ENCODE results near the gene COP1. TPM values are rescaled to one million over a fixed set of nuclear protein-coding genes. Genes with fewer than 3 reads are reported as not detected.

Gene COP1
- total and polyA plus RNA-seq, 10 of the 15 experiments (the other 5 are each of a cell fraction or from before 2014, with no cell fraction given), result 17.7 to 49.9 (median 38.7) TPM

GRCh38 chr1:175918364-175918801 is 288.7 kb downstream of the COP1 start:
- 97% methylated on average over 2 of the region's 2 CpGs for WGBS (ENCODE audit: insufficient coverage, insufficient replicate concordance, low lambda C conversion rate, missing lambda C conversion rate)
- H3K4me3 ChIP-seq, result no peak overlapping the region
- no peaks in the 10 kb centered on the region for H4K20me1 ChIP-seq (ENCODE audit: control insufficient read depth, insufficient read depth)
- in situ Hi-C loops (cut with MboI), result no loop called here
- no peak overlapping the region for H2AFZ ChIP-seq (ENCODE audit: control insufficient read depth, low read depth, low read length)
- H3K9me3 ChIP-seq (replicated peaks; ENCODE audit: control insufficient read depth, insufficient read depth, low read length), result no peaks in the 10 kb centered on the region
- BruUV-seq (replicated peaks), result no TSS peak
- no peaks in the 10 kb centered on the region for H3K27me3 ChIP-seq (replicated peaks in 1 of 2; ENCODE audit: control insufficient read depth in 2 of 2, insufficient read depth in 2 of 2, low read length in 1 of 2)
- no peaks in the 10 kb centered on the region for H3K36me3 ChIP-seq (ENCODE audit: control insufficient read depth in 2 of 2, insufficient read depth in 2 of 2, low read length in 1 of 2)
- intact Hi-C loops (cut with micrococcal nuclease; ENCODE audit: unreplicated experiment), result no loop called here
- no peak overlapping the region for H3K27ac ChIP-seq (ENCODE audit: control insufficient read depth, insufficient read depth)
- no peak for FAIRE-seq
- POLR2A ChIA-PET, result no interaction called here
- no peak for DNase-seq (ENCODE audit: low read depth, low spot score)
- no peaks in the 10 kb centered on the region for H3K79me2 ChIP-seq (ENCODE audit: control insufficient read depth, insufficient read depth, low read length)
- no peaks in the 10 kb centered on the region for H3K4me1 ChIP-seq (ENCODE audit: control insufficient read depth, insufficient read depth, low read length)
- no peak for TF ChIP-seq IRF4 (IDR thresholded peaks at IDR 0.05; ENCODE audit: low read depth, low read length)
- TF ChIP-seq SREBF1 (IDR thresholded peaks at IDR 0.05; ENCODE audit: low read length), result no peak
- TF ChIP-seq BMI1 (IDR thresholded peaks at IDR 0.05; ENCODE audit: borderline replicate concordance), result no peak
- no peak for TF ChIP-seq MYC (IDR thresholded peaks at IDR 0.05; ENCODE audit: insufficient read depth, insufficient read length, insufficient replicate concordance, low read length, severe bottlenecking)
- TF ChIP-seq, protein P1, sequence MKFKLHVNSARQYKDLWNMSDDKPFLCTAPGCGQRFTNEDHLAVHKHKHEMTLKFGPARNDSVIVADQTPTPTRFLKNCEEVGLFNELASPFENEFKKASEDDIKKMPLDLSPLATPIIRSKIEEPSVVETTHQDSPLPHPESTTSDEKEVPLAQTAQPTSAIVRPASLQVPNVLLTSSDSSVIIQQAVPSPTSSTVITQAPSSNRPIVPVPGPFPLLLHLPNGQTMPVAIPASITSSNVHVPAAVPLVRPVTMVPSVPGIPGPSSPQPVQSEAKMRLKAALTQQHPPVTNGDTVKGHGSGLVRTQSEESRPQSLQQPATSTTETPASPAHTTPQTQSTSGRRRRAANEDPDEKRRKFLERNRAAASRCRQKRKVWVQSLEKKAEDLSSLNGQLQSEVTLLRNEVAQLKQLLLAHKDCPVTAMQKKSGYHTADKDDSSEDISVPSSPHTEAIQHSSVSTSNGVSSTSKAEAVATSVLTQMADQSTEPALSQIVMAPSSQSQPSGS (IDR thresholded peaks at IDR 0.05; ENCODE audit: low read length), result no peak
- TF ChIP-seq TAF1 (IDR thresholded peaks at IDR 0.05; ENCODE audit: borderline replicate concordance, low read depth, low read length), result no peak
- TF ChIP-seq ZSCAN29 (IDR thresholded peaks at IDR 0.05), result no peak
- TF ChIP-seq ZNF24 (IDR thresholded peaks at IDR 0.05), result no peak
- no peak for TF ChIP-seq STAT1 (conservative IDR thresholded peaks at IDR 0.05)
- no peak for TF ChIP-seq EGR1 (IDR thresholded peaks at IDR 0.05; ENCODE audit: borderline replicate concordance in 1 of 2, low read depth in 2 of 2, low read length in 2 of 2)
- TF ChIP-seq MEF2A (IDR thresholded peaks at IDR 0.05; ENCODE audit: insufficient read depth, low read depth, low read length), result no peak
- CTCF ChIA-PET, result no interaction called here
- SMC1A ChIA-PET (ENCODE audit: uncharacterized antibody, unreplicated experiment), result no interaction called here
- ATAC-seq, result no peak
- no peak overlapping the region for H3K9ac ChIP-seq (ENCODE audit: control insufficient read depth, insufficient read depth, low read length)
- RAD21 ChIA-PET (ENCODE audit: unreplicated experiment), result no interaction called here
- no peak overlapping the region for H3K4me2 ChIP-seq (ENCODE audit: control insufficient read depth, insufficient read depth)
